ENCODE measurements around the gene TMEM164.

Gene TMEM164

GRCh38 chrX:110215411-110215810 is 212.5 kb downstream of the TMEM164 start:
- DNase-seq: no peak

GRCh38 chrX:110216027-110216426 is 213.1 kb downstream of the TMEM164 start:
- DNase-seq: no peak

- no peak for DNase-seq
Measured at GRCh38 chrX:110218591-110218990, 215.7 kb downstream of the TMEM164 start.

- no peak for DNase-seq
Measured at GRCh38 chrX:110219920-110220319, 217.0 kb downstream of the TMEM164 start.

- DNase-seq: no peak
Measured at GRCh38 chrX:110222497-110223257, 219.8 kb downstream of the TMEM164 start.

- DNase-seq: no peak
Measured at GRCh38 chrX:110224926-110225617, 222.2 kb downstream of the TMEM164 start.

- DNase-seq: no peak
Measured at GRCh38 chrX:110226931-110227330, 224.0 kb downstream of the TMEM164 start.

Data from NCI-H1105 (cell line).